ENCODE measurements around the gene SPRYD4. TPM values are rescaled to one million over a fixed set of nuclear protein-coding genes. Genes with fewer than 3 reads are reported as not detected.

The SPRYD4 gene
- total and polyA plus RNA-seq, 9 of the 15 experiments (the other 6 are each of a cell fraction or from before 2014, with no cell fraction given) = 1.8 to 4.7 (median 2.8) TPM

GRCh38 chr12:56520048-56520447 lies 51.7 kb downstream of the SPRYD4 start:
- TF ChIP-seq, protein P1, sequence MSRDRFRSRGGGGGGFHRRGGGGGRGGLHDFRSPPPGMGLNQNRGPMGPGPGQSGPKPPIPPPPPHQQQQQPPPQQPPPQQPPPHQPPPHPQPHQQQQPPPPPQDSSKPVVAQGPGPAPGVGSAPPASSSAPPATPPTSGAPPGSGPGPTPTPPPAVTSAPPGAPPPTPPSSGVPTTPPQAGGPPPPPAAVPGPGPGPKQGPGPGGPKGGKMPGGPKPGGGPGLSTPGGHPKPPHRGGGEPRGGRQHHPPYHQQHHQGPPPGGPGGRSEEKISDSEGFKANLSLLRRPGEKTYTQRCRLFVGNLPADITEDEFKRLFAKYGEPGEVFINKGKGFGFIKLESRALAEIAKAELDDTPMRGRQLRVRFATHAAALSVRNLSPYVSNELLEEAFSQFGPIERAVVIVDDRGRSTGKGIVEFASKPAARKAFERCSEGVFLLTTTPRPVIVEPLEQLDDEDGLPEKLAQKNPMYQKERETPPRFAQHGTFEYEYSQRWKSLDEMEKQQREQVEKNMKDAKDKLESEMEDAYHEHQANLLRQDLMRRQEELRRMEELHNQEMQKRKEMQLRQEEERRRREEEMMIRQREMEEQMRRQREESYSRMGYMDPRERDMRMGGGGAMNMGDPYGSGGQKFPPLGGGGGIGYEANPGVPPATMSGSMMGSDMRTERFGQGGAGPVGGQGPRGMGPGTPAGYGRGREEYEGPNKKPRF (IDR thresholded peaks at IDR 0.05; ENCODE audit: low read depth, low read length) = no peak
- no peak for TF ChIP-seq HMGN3 (IDR thresholded peaks at IDR 0.05; ENCODE audit: borderline replicate concordance, extremely low read depth, insufficient read length, low read depth, low read length)
- no peak for TF ChIP-seq CC2D1A (IDR thresholded peaks at IDR 0.05)
- no peak for TF ChIP-seq CTBP1 (IDR thresholded peaks at IDR 0.05; ENCODE audit: borderline replicate concordance)
- no peak for TF ChIP-seq UBTF (IDR thresholded peaks at IDR 0.05; ENCODE audit: borderline replicate concordance in 1 of 2, low read depth in 2 of 2, low read length in 2 of 2)
- no peak for TF ChIP-seq BCOR (IDR thresholded peaks at IDR 0.05)
- TF ChIP-seq ZNF134 (CRISPR knock-in tag; conservative IDR thresholded peaks at IDR 0.05) = no peak
- no peak for TF ChIP-seq SRSF7 (optimal IDR thresholded peaks at IDR 0.05; ENCODE audit: low read depth, low read length)
- TF ChIP-seq PRDM10 (IDR thresholded peaks at IDR 0.05; ENCODE audit: partially characterized antibody) = no peak
- TF ChIP-seq ZNF347 (CRISPR knock-in tag; IDR thresholded peaks at IDR 0.05; ENCODE audit: low read depth) = no peak
- no peak for TF ChIP-seq ZNF644 (tag; IDR thresholded peaks at IDR 0.05; ENCODE audit: low read depth)
- no peak for TF ChIP-seq PHB (CRISPR knock-in tag; IDR thresholded peaks at IDR 0.05)
- no peak for TF ChIP-seq CAMTA2 (CRISPR knock-in tag; conservative IDR thresholded peaks at IDR 0.05)
- H3K9me3 ChIP-seq (replicated peaks; ENCODE audit: control insufficient read depth, insufficient read depth, low read depth, low read length) = no peaks in the 10 kb centered on the region
- no peak overlapping the region for H3K4me2 ChIP-seq (ENCODE audit: insufficient read depth, low read length)
- H3K4me1 ChIP-seq (replicated peaks in 1 of 2; ENCODE audit: control insufficient read depth in 2 of 2, insufficient read depth in 2 of 2, low read length in 2 of 2) = peaks cover 3 to 7% of the 10 kb centered on the region in 2 experiments; a peak in 1 of 5 replicates
- CTCF ChIA-PET (ENCODE audit: low intra/inter-chr PET ratio) = no interaction called here
- H3K79me2 ChIP-seq (ENCODE audit: control insufficient read depth, insufficient read depth, low read length) = no peaks in the 10 kb centered on the region
- H3K9ac ChIP-seq (ENCODE audit: insufficient read depth in 1 of 2, low read depth in 2 of 2, low read length in 2 of 2) = no peak overlapping the region
- intact Hi-C loops (cut with micrococcal nuclease) = no loop called here
- no peak overlapping the region for H3K4me3 ChIP-seq
- 68% methylated on average over 3 of the region's 3 CpGs for WGBS (ENCODE audit: insufficient coverage, low coverage, missing lambda C conversion rate)
- no peaks in the 10 kb centered on the region for H4K20me1 ChIP-seq (replicated peaks; ENCODE audit: control insufficient read depth, insufficient read depth, low read length)
- H2AFZ ChIP-seq (ENCODE audit: low read depth, low read length) = no peak overlapping the region
- H3K27me3 ChIP-seq (ENCODE audit: control insufficient read depth in 2 of 2, insufficient read depth in 2 of 2, low read length in 2 of 2) = no peaks in the 10 kb centered on the region
- in situ Hi-C loops (cut with MboI) = loop anchor here (5.0 kb wide), 1 partner anchor 42 kb away; no protein-coding TSS in a partner anchor
- POLR2A ChIA-PET = no interaction called here
- DNase-seq (ENCODE audit: extremely low read depth in 1 of 4, low spot score in 3 of 4) = no peak
- FAIRE-seq = no peak
- no peak overlapping the region for H3K27ac ChIP-seq (ENCODE audit: extremely low read depth, low read depth, low read length)
- H3K9me1 ChIP-seq (ENCODE audit: control insufficient read depth, insufficient read depth, low read length) = no peaks in the 10 kb centered on the region
- ATAC-seq = no peak
- H3K36me3 ChIP-seq (ENCODE audit: control insufficient read depth, insufficient read depth, low read length) = no peaks in the 10 kb centered on the region
- no TSS peak for BruUV-seq (replicated peaks)

Data from K562 (cell line).